Stimulated activated CD4-positive, alpha-beta T cell treated with anti-CD3 and anti-CD28 coated beads, TNF-alpha, amount 100 ng/mL, for 48 hours (primary cell): ENCODE measurements around the gene SCGB1D2.

Experiments used
- DNase-seq, 3 donors: peaks; one replicate each; pipeline ENCODE4 v3.0.0-alpha.2; 2020; ENCODE audit warnings: low read depth in 3 of 3

SCGB1D2 gene

DNA sequence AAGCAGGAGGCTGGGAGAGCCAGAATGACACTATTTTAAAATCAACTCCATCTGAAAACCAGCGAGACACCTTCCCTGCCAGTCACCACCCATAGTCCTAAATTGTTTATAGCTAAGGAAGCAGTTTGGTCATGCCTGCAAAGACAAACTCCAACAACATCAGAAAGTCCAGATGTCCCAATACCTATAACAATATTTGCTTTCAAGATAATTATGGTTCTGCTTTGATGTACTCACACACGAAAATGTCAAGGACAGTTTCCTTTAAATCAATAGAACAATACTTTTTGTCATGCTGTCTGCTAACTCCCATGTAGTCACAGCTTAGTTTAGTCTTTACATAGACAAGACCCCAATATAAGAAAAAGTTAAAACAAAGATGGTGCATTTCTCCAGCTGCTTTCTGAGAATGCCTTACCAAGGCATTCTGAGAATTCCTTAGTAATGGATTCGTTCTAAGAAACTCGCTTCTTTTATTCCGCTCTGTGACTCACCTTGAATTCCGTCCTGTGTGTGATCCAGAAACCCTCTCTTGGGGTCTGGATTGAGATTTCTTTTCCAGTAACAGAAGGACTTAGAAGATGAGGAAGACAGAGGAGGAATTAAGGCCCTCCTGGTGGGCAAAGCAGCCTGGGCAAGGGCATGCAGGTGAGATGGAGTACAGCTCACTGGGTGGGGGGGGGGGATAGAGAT lies 18.4 kb downstream of the SCGB1D2 start:
- DNase-seq: no peak

DNA sequence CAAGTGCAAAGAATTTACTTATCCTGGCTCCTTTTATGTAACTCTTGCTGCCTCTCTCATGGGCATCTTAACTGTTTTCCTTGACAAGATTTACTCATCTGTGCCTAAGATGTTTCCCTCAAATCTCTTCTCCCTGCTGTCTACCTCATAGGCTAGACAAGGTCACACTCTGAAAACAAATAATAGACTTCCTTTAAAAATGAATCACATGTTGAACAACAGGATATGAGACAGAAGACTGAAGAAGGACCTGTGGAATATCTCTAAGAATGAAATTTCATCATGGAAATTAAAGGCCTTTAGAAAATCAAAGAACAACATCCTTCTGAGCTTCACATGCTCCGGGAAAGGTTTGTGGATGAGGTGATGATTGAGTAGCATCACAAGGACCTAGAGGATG lies 22.0 kb downstream of the SCGB1D2 start:
- DNase-seq: no peak

DNA sequence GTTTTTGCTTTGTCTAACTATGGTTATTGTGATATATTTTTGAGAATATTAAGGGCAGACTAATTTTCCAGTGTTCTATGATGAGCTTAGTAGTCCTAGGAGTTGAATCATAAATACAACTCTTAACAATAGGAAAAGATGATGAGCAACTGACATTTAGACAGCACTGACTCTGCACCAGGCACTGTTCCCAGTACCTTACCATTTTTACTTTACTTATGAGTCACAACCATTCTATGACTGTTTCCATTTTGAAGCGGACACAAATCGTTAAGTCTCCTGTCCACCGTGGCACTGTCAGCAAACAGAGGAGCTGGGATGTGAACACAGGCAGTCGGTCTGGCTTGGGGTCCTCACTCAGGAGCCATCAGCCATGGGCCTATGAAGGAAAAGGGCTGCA lies 24.5 kb downstream of the SCGB1D2 start:
- no peak for DNase-seq

DNA sequence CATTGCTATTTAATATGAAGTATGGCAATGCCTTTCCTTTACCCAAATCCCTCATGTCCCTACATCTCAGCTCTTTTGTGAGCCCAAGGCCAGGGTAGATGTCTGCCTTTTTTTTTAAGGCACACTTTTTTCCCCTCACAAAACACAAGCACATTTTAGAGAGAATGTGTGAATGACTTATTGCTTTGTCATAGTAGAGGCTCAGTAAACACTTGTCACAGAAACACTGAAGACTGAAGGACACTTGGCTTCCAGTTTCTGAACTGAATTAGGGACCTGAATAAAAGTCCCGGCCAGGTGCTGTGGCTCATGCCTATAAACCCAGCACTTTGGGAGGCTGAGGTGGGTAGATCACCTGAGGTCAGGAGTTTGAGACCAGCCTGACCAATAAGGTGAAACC lies 25.0 kb downstream of the SCGB1D2 start:
- no peak for DNase-seq

DNA sequence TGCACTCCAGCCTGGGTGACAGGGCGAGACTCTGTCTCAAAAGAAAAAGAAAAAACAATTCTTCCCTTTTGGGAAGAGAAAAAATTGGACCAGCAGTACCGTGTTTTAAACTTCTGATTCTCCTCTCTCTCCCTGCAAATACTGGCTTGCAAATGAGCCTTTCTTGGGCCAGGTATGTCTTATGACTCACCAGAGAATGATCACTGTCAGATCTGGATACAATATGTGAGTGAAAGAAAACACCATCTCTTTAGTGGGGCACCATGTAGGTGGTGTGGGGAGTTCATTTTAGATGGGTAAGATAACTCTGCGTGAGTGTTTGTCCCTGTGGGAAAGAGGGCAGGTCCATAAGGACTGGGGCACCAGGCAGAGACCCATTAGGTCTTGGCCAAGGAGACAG lies 25.5 kb downstream of the SCGB1D2 start:
- no peak for DNase-seq

DNA sequence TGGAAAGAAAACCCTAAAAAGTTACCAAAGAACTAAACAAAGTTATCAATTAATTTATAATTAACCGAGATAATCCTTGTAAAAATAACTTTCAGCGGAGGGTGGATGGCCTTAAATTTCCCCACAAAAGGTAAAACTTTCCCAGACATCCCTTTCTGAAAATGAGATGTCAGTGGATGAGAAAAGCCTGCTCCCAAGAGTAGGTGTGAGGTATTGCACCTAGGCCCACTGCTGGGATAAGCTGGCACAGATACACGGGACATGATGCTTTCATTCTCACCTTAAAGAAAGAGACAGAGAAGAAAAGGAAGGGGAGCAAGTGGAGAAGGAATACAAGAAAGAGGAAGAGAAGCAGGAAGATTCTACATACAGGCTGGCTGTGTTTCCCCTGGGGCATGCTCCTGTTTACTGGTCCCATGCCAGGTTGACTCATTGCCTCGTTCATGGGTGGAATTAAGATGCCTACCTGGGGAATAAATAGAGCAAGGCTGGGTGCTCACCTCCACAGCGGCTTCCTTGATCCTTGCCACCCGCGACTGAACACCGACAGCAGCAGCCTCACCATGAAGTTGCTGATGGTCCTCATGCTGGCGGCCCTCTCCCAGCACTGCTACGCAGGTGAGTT lies 27.7 kb downstream of the SCGB1D2 start, which contains the start of gene SCGB2A2:
SCGB2A2 (plus strand) TSS at position 505 of the 625 bp plus-strand sequence; CDS start at position 564, 59 bp downstream.
- no peak for DNase-seq

DNA sequence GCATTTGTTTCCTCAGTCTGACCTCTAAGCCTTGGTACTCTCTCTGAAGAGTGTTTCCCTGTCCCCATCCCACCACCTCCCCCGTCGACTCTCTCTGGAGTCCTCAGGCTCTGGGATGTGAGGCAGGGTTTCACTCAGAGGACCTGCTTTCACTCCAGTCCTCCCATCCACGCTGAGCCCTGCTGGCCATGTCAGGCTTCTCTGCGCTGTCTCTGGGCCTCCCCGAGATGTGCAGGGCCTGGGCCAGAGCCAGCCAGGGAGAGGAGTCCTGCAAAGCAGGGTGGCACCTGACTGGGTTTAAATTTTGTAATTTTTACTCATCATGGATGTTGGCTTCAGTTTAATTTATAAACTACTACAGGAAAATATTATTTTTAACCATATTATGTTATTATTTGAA lies 31.2 kb downstream of the SCGB1D2 start:
- no peak for DNase-seq

DNA sequence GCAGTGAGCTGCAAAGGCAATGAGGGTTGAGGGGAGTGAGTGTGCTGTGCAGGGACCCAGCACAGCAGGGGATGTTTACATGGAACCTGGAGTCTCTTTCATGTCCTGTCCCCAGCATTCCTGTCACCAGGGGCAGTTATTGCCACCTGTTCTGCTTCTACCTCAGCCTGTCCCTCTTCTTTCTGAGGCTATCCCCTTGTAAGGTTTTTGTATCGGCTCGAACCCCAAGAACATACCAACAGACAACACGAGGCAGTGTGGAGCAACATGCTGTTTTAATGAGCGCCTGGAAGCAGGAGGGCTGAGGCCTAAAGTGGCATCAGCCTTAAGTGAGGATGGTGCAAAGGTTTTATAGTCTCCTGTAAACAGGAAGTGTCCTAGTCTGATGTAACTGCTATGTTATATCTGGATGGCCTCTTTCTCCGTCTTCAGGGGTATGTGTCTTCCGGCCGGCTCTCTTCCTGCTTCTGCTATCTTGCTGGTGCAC lies 31.8 kb downstream of the SCGB1D2 start:
- DNase-seq: no peak

DNA sequence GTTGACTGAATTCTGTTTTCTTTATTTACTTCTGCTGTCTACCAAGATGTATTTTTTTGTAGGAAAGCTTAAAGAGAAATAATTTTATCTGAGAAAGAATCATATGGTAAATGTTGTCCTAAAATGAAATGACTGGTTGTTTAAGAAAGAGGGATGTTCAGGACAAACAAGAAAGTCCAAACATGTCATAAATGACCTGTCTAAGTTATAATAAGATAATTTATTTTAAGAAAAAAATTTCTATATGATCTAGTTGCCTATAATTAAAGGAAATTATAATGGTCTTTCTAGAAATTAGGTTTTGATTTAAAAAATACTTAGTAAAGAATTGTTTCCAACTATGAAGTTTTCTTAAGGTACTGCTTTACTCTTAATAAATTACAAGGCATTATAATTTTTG lies 38.4 kb downstream of the SCGB1D2 start:
- DNase-seq: no peak
